AG09319 (cell line): Measurements from ENCODE around the gene ARFGAP3.

Experiments
- DNase-seq: peaks from one replicate; pipeline ENCODE4 v3.0.0-alpha.2; 2010; ENCODE audit warnings: low read depth; ENCODE audit errors: extremely low read depth
- CTCF ChIP-seq: IDR thresholded peaks from 2 replicates; pipeline ENCODE4 v1.5.1; 2011; ENCODE audit warnings: low read depth, mild to moderate bottlenecking, inconsistent platforms, low read length, moderate library complexity

Gene ARFGAP3

GRCh38 chr22:42897960-42898359 lies 40.9 kb upstream of the ARFGAP3 start:
- no peak for TF ChIP-seq CTCF
- DNase-seq, result no peak

GRCh38 chr22:42895541-42895981 lies 38.5 kb upstream of the ARFGAP3 start:
- no peak for DNase-seq
- TF ChIP-seq CTCF, result no peak

DNA sequence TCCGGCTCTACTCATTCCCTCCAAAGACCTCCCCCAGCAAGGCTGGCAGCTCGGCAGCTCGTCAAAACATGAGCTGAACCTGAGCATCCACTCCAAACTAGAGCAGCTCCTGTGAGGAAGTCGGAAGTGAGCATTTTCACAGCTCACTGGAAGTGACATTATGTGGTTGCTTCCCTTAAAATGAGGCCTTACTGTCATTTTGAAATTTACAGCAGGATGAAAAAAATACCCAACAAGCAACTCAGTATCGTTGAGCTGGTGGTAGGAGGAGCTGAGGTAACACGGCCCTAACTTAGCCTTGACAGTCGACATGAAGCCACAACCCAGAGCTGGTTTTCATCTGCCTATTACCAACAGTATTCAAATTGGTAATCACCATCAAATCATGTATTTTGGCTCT lies 38.0 kb upstream of the ARFGAP3 start:
- no peak for TF ChIP-seq CTCF
- no peak for DNase-seq

GRCh38 chr22:42893371-42894150 lies 36.5 kb upstream of the ARFGAP3 start:
- DNase-seq, result no peak
- no peak for TF ChIP-seq CTCF

GRCh38 chr22:42892571-42893316 lies 35.7 kb upstream of the ARFGAP3 start:
- TF ChIP-seq CTCF, result no peak
- no peak for DNase-seq

GRCh38 chr22:42892156-42892555 lies 35.1 kb upstream of the ARFGAP3 start:
- DNase-seq, result no peak
- no peak for TF ChIP-seq CTCF

GRCh38 chr22:42891696-42892095 lies 34.6 kb upstream of the ARFGAP3 start:
- no peak for DNase-seq
- no peak for TF ChIP-seq CTCF
